ENCODE data around the gene SULT1E1.

GRCh38 chr4:69861756-69862155, 1.8 kb upstream of the SULT1E1 start:
- no peak for TF ChIP-seq CTCF (IDR thresholded peaks at IDR 0.05; ENCODE audit: low read depth, low read length)
- TF ChIP-seq EZH2phosphoT487 (IDR thresholded peaks at IDR 0.05; ENCODE audit: low read depth): no peak
